BJ (cell line): ENCODE data around the gene AGAP1. TPM values are rescaled to one million over a fixed set of nuclear protein-coding genes. Genes with fewer than 3 reads are reported as not detected.

Experiments used
- CTCF ChIA-PET: fragments of 350-600 bp; formaldehyde crosslinking; extraction: SDS; loops from one replicate; lab custom pipeline; 2021; ENCODE audit warnings: antibody characterized with exemption, inconsistent platforms; lab: Yijun Ruan, JAX
- POLR2A ChIA-PET: fragments of 300-600 bp; sonication (Branson Sonifier 250); formaldehyde crosslinking; extraction: SDS; loops from one replicate; lab custom pipeline; 2021; ENCODE audit warnings: antibody characterized with exemption; lab: Charles Lee
- DNase-seq: peaks from one replicate; pipeline ENCODE4 v3.0.0-alpha.2; 2011; ENCODE audit warnings: low read depth
- H3K27me3 ChIP-seq: 2 replicates; pipeline ENCODE4 v1.6.0; 2011; ENCODE audit warnings: low read length; ENCODE audit not compliant: control insufficient read depth, insufficient read depth
- H3K36me3 ChIP-seq: 2 replicates; pipeline ENCODE4 v1.5.1; 2011; ENCODE audit warnings: low read length; ENCODE audit not compliant: control insufficient read depth, insufficient read depth
- H3K4me3 ChIP-seq: 2 replicates; pipeline ENCODE4 v1.5.1; 2011; ENCODE audit warnings: low read depth, mild to moderate bottlenecking, control low read depth, low read length
- CTCF ChIP-seq: IDR thresholded peaks from 2 replicates; pipeline ENCODE4 v1.5.1; 2011; ENCODE audit warnings: low read depth, mild to moderate bottlenecking, control low read depth, inconsistent platforms, low read length, moderate library complexity; ENCODE audit not compliant: insufficient read depth
- polyA plus RNA-seq: library from polyadenylated mRNA; depleted of rRNA; stranded (reverse); fragments of >200 nt; gene quantifications from 2 replicates; pipeline ENCODE4 v1.2.3, GENCODE V29; 2011

AGAP1 gene
- polyA plus RNA-seq, 1 experiment: 14.9 TPM

GRCh38 chr2:235963853-235964577 lies 470.2 kb downstream of the AGAP1 start:
- H3K27me3 ChIP-seq: no peaks in the 10 kb centered on the region
- ChIA-PET CTCF (interaction anchor here (1.0 kb wide), 1 partner anchor 18 kb away, joined by 3 read pairs; no protein-coding TSS in a partner anchor), POLR2A (no interaction called here)
- no peak for TF ChIP-seq CTCF
- no peak overlapping the region for H3K4me3 ChIP-seq
- no peak for DNase-seq
- H3K36me3 ChIP-seq: no peaks in the 10 kb centered on the region; the same call in 1 of the 2 replicates

- no peak for TF ChIP-seq CTCF
- peaks cover 2% of the 10 kb centered on the region for H3K36me3 ChIP-seq
- no peak for DNase-seq
- ChIA-PET POLR2A (no interaction called here), CTCF (no interaction called here)
- H3K27me3 ChIP-seq: no peaks in the 10 kb centered on the region
- no peak overlapping the region for H3K4me3 ChIP-seq
Measured at GRCh38 chr2:235964787-235965390, 471.0 kb downstream of the AGAP1 start.

- CTCF ChIA-PET: interaction anchor here (0.7 to 1.1 kb wide), 2 partner anchors 14 kb away, joined by 3 to 4 read pairs; no protein-coding TSS in a partner anchor
- Histone ChIP-seq H3K4me3 (no peak overlapping the region), H3K36me3 (peaks cover 4% of the 10 kb centered on the region), H3K27me3 (no peaks in the 10 kb centered on the region)
- TF ChIP-seq CTCF: no peak
- no peak for DNase-seq
- POLR2A ChIA-PET: no interaction called here
Measured at GRCh38 chr2:235966396-235966795, 472.6 kb downstream of the AGAP1 start.

- no peak for TF ChIP-seq CTCF
- POLR2A ChIA-PET: no interaction called here
- no peaks in the 10 kb centered on the region for H3K27me3 ChIP-seq
- CTCF ChIA-PET: interaction anchor here (1.1 kb wide), 1 partner anchor 15 kb away, joined by 4 read pairs; no protein-coding TSS in a partner anchor
- H3K4me3 ChIP-seq: no peak overlapping the region
- DNase-seq: no peak
- peaks cover 4% of the 10 kb centered on the region for H3K36me3 ChIP-seq
Measured at GRCh38 chr2:235966932-235967757, 473.3 kb downstream of the AGAP1 start.

- Histone ChIP-seq H3K27me3 (no peaks in the 10 kb centered on the region), H3K36me3 (peaks cover 5% of the 10 kb centered on the region), H3K4me3 (no peak overlapping the region)
- no peak for TF ChIP-seq CTCF
- CTCF ChIA-PET: no interaction called here
- POLR2A ChIA-PET: no interaction called here
- no peak for DNase-seq
Measured at GRCh38 chr2:235968155-235968554, 474.3 kb downstream of the AGAP1 start.
